Measurements from ENCODE around the gene PTGIR.
A peak's percentile ranks its signal among the peaks of the same experiment; 100 is the strongest.

Gene PTGIR

DNA sequence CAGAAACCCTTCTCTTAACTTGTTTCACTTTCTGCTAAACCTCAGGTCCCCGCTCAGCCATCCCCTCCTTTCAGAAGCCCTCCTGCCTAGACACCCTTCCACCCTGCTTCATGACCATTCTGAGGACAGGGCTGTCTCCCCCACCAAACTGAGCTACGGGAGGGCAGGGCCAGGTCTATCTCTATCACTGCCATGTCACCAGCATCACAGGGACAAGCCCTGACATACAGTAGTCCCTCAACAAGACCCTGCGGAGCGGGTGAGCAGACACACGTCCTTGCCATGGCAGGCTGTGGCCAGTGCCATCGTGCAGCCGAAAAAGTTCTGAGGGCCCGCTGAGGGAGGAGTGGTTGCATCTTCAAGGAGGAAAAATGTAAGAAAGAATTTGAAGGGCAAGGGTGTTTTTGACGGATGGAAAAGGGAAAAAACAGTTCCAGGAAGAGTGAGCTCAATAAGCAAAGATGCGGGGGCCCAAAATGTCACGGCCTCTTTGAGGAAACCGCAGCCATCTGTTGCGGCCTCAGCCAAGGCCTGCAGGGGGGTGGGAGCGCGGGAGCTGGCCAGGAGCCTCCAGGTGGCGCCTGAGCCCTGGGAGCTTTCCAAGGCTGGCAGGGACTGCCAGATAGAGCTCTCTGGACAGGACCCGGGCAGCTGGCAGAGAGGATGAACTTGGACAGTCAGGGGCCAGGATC is 8.1 kb downstream of the PTGIR start:
- peaks cover 4% of the 10 kb centered on the region for H3K27me3 Mint-ChIP-seq (ENCODE audit: low read depth)
- no peaks in the 10 kb centered on the region for H3K36me3 Mint-ChIP-seq (ENCODE audit: low read depth)
- no peaks in the 10 kb centered on the region for H3K9me3 Mint-ChIP-seq
- H3K27ac Mint-ChIP-seq = peak overlapping the region; percentile 67 to 93 (median 75)
- TF ChIP-seq, protein P1, sequence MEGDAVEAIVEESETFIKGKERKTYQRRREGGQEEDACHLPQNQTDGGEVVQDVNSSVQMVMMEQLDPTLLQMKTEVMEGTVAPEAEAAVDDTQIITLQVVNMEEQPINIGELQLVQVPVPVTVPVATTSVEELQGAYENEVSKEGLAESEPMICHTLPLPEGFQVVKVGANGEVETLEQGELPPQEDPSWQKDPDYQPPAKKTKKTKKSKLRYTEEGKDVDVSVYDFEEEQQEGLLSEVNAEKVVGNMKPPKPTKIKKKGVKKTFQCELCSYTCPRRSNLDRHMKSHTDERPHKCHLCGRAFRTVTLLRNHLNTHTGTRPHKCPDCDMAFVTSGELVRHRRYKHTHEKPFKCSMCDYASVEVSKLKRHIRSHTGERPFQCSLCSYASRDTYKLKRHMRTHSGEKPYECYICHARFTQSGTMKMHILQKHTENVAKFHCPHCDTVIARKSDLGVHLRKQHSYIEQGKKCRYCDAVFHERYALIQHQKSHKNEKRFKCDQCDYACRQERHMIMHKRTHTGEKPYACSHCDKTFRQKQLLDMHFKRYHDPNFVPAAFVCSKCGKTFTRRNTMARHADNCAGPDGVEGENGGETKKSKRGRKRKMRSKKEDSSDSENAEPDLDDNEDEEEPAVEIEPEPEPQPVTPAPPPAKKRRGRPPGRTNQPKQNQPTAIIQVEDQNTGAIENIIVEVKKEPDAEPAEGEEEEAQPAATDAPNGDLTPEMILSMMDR (IDR thresholded peaks at IDR 0.05; ENCODE audit: unreplicated experiment in 3 of 3) = peak; percentile 32 to 56 (median 40)
- peaks cover 35% of the 10 kb centered on the region for H3K4me1 Mint-ChIP-seq
- peak overlapping the region in 2 of 3 experiments; percentile 17 to 32 for H3K4me3 Mint-ChIP-seq

DNA sequence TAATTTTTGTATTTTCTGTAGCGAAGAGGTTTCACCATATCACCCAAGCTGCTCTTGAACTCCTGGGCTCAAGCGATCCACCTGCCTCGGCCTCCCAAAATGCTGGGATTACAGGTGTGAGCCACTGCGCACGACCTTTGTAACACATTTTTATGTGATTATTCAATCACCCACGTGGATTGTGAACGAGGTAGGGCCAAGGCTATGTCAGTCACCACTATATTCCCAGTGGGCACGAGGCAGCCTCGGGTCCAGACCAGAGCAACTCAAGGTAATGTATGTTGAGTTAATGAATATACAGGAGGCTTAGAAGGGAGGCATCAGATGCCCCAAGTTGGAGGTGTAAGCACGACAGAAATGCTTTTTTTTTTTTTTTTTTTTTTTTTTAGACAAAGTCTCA is 8.9 kb downstream of the PTGIR start:
- H3K27ac Mint-ChIP-seq = peak overlapping the region in 1 of 3 experiments; percentile 55
- no peak overlapping the region for H3K4me3 Mint-ChIP-seq
- H3K4me1 Mint-ChIP-seq = peaks cover 28% of the 10 kb centered on the region
- TF ChIP-seq, protein P1 (IDR thresholded peaks at IDR 0.05; ENCODE audit: unreplicated experiment in 3 of 3) = no peak
- H3K9me3 Mint-ChIP-seq = no peaks in the 10 kb centered on the region
- peaks cover 4% of the 10 kb centered on the region for H3K27me3 Mint-ChIP-seq (ENCODE audit: low read depth)
- H3K36me3 Mint-ChIP-seq (ENCODE audit: low read depth) = no peaks in the 10 kb centered on the region

DNA sequence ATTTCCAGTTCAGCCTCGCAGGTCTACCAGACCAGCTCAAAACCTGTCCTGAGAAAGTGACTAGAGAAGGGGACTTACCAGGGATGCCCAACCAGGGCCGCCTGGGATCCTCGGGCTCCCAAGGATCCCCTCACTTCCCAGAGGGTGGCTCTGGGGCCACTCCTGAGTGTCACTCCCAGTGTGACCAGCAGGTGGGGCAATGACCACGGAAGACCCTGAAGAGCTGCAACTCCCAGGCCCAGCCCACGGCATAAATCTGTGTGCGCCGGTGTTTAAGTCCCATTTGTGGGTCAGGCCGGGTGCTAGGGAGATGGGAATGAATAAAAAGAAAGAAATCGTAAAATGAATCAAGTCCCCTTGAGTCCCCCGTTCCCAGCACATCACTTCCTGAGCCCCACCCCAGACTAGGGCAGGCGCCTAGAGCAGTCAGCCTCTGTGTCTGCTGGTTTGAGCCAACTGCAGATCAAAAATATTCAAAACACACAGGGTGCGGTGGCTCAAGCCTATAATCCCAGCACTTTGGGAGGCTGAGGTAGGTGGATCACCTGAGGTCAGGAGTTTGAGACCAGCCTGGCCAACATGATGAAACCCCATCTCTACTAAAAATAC is 10.7 kb downstream of the PTGIR start:
- Mint-ChIP-seq H3K36me3 (ENCODE audit: low read depth) (peaks cover 11% of the 10 kb centered on the region), H3K4me3 (peak overlapping the region in 2 of 3 experiments; percentile 19 to 48), H3K27me3 (ENCODE audit: low read depth) (peaks cover 4% of the 10 kb centered on the region), H3K4me1 (peaks cover 13% of the 10 kb centered on the region), H3K9me3 (no peaks in the 10 kb centered on the region), H3K27ac (peak overlapping the region; percentile 50 to 95 (median 65))
- TF ChIP-seq, protein P1 (IDR thresholded peaks at IDR 0.05; ENCODE audit: unreplicated experiment in 3 of 3) = peak; percentile 87 to 94 (median 90)

DNA sequence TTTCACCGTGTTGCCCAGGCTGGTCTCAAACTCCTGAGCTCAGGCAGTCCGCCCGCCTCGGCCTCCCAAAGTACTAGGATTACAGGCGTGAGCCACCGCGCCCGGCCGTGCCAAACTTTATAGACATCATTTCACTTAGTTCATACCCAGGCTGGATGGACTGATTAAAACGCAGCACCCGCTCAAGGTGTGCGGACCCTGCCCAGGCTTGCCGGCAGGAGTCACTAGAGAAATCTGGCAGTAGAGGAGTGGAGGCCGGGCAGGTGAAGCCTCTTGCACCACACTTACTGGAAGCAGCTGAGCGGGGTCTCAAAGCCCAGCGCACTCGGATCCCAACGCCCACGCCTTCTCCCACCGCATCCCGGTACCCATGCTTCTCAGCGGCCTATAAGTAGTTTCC is 11.4 kb downstream of the PTGIR start:
- no peak overlapping the region for H3K4me3 Mint-ChIP-seq
- peaks cover 4% of the 10 kb centered on the region for H3K27me3 Mint-ChIP-seq (ENCODE audit: low read depth)

DNA sequence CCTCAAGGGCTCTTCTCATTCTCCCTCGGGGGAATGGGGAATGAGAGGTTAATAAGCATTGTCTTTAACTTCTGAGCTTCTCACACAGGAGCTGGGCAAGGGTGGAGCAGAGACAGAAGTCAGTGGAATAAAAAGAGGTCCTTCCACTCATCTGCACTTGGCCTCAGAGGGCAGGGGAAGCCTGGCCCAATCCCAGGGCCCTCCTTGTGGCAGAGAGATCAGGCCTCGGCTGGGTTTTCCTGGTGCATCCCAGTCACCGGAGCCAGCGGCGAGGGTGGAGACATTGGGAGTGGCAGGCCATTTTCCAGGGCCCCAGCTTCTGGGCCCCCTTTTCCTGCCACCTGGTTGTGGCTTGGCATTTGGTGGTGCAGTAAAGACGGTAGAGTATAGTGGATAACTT is 13.1 kb downstream of the PTGIR start:
- H3K36me3 Mint-ChIP-seq (ENCODE audit: low read depth) = peaks cover 25% of the 10 kb centered on the region
- no peak overlapping the region for H3K4me3 Mint-ChIP-seq
- no peak overlapping the region for H3K27ac Mint-ChIP-seq
- TF ChIP-seq, protein P1 (IDR thresholded peaks at IDR 0.05; ENCODE audit: unreplicated experiment in 3 of 3) = no peak
- H3K27me3 Mint-ChIP-seq (ENCODE audit: low read depth) = peaks cover 4% of the 10 kb centered on the region
- H3K4me1 Mint-ChIP-seq = peaks cover 9% of the 10 kb centered on the region
- H3K9me3 Mint-ChIP-seq = no peaks in the 10 kb centered on the region

More for the DNA sequence above, 11.4 kb downstream of the PTGIR start:
- Mint-ChIP-seq H3K9me3 (no peaks in the 10 kb centered on the region), H3K27ac (peak overlapping the region in 1 of 3 experiments; percentile 50), H3K36me3 (ENCODE audit: low read depth) (peaks cover 16% of the 10 kb centered on the region), H3K4me1 (peaks cover 12% of the 10 kb centered on the region)
- TF ChIP-seq, protein P1 (IDR thresholded peaks at IDR 0.05; ENCODE audit: unreplicated experiment in 3 of 3) = no peak
